Breast epithelium (tissue), 3 donors: ENCODE measurements around the gene NAPG.
"Not testable (repeated sequence)": the region's sequence is repeated elsewhere in the genome, so short reads cannot be mapped to it uniquely, and the experiment has no call there.

ENCODE experiments used
- CTCF ChIP-seq, 3 donors: fragments of 450-650 bp; IDR thresholded peaks; one replicate each; pipeline ENCODE4 v1.5.1; 2016 to 2017; ENCODE audit warnings: antibody characterized with exemption in 3 of 3, mild to moderate bottlenecking in 3 of 3, moderate library complexity in 3 of 3
- POLR2A ChIP-seq: fragments of 450-650 bp; IDR thresholded peaks from one replicate; pipeline ENCODE4 v1.6.1; 2016; ENCODE audit warnings: antibody characterized with exemption, mild to moderate bottlenecking, moderate library complexity

- TF ChIP-seq POLR2A; CTCF (IDR thresholded peaks at IDR 0.05): not testable (repeated sequence)
These were observed 44.1 kb downstream of the NAPG start for GRCh38 chr18:10569941-10570340.
